Activated naive CD4-positive, alpha-beta T cell (primary cell): ENCODE results near the gene CDC25B.

Experiments used
- DNase-seq, 4 experiments: peaks; one replicate each; lab custom pipeline; 2025; lab: John Stamatoyannopoulos, UW

The CDC25B gene

GRCh38 chr20:3803854-3804253, 7.7 kb downstream of the CDC25B start:
- DNase-seq, result no peak

GRCh38 chr20:3804254-3804751, 8.2 kb downstream of the CDC25B start:
- DNase-seq, result no peak

DNA sequence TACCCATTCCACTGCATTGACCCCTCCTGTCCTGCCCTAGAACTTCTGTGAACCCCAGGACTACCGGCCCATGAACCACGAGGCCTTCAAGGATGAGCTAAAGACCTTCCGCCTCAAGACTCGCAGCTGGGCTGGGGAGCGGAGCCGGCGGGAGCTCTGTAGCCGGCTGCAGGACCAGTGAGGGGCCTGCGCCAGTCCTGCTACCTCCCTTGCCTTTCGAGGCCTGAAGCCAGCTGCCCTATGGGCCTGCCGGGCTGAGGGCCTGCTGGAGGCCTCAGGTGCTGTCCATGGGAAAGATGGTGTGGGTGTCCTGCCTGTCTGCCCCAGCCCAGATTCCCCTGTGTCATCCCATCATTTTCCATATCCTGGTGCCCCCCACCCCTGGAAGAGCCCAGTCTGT, 8.7 kb downstream of the CDC25B start:
- DNase-seq, result no peak

- no peak for DNase-seq
Observed at GRCh38 chr20:3808544-3808943, 12.4 kb downstream of the CDC25B start.

GRCh38 chr20:3811467-3812258, 15.6 kb downstream of the CDC25B start:
- peak; percentile 52 to 95 (median 76) for DNase-seq

DNA sequence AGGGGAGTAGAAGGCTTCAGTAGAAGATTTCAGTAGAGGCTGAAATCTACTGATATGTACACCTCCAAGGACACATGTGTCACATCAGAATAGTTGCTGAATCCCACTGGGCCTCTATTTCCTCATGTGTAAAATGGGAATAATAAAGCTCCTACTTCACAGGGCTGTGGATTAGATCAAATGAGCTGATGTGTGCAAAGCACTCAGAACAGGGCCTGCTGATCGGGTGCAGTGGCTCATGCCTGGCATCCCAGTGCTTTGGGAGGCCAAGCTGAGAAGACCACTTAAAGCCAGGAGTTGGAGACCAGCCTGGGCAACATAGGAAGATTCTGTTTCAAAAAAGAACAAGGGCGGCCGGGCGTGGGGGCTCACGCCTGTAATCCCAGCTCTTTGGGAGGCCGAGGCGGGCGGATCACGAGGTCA, 16.2 kb downstream of the CDC25B start:
- DNase-seq, result no peak

DNA sequence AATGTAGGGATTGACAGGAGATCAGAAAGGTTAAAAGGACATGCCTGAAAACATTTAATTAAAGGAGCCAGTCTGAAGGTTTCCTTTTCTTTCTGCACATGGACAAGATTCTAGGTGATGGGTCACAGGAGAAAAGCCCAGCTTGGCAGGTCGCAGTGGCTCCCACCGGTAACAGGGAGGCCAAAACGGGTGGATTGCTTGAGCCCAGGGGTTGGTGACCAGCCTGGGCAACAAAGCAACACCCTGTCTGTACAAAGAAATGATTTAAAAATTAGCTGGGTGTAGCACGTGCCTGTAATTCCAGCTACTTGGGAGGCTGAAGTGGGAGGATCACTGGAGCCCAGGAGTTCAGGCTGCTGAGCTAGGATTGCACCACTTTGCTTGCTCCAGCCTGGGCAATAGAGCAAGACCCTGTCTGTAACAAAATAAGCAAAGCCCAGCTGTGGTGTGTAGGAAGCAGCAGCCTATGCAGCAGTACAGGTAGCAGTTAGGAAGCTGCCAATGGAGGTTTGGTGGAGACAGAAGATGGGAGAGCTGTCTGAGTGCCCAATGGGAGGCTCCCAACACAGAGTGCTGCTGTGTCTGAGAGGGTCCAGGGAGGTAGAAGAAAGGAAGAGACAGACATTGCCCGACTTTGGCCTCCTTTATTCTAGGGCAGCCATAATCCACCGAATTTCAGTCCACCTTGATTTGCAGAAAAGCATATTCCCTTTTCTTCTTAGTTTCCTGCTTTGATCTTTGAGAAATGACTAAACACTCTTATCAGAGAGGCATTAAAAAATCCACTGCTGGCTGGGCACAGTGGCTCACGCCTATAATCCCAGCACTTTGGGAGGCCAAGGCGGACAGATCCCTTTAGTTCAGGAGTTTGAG, 17.1 kb downstream of the CDC25B start:
- DNase-seq, result no peak

DNA sequence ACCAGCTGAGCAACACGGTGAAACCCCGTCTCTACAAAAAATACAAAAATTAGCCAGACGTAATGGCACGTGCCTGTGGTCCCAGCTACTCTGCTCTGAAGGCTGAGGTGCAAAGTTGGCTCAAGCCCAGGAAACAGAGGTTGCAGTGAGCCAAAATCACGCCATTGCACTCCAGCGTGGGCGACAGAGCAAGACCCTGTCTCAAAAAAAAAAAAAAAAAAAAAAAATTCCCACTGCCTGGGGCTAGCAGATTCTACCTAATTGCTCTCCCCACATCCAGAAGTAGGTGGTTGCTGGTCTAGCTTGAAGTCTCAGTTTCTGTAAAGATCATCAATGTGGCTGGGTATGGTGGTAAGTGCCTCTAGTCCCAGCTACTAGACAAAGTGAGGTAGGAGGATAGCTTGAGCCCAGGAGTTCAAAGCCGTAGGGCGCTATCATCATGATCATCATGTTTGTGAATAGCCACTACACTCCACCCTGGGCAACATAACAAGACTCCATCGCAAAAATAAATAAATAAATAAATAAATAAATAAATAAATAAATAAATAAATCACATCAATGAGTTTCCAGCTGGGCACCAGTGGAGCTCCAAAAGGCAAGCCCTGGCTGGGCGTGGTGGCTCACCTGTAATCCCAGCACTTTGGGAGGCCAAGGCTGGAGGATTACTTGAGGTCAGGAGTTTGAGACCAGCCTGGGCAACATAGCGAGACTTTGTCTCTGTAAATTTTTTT, 17.9 kb downstream of the CDC25B start:
- no peak for DNase-seq

DNA sequence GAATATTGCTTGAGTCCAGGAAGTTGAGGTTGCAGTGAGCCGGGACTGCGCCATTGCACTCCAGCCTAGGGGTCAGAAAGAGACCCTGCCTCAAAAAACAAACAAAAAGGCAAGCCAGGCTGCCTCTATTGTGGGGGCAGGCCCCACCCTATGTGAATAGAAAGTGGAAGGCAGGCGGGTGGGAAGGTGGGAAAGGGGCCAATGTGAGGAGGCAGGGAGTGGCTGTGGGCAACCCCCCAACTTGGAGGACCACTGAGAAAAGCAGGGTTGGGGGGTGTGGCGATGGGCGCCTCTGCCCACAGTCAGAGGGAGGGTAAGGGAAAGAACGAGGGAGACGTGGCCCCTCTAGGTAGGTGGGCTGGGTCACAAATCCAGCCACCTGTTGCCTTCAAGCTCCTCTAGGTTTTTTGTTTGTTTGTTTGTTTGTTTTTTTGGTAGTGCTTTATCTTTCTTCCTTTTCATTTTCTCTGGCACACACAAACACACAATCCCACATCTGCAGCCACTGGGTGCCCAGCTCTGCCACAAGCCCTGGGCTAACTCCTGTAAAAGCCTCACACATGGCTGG, 18.9 kb downstream of the CDC25B start:
- DNase-seq, result no peak

DNA sequence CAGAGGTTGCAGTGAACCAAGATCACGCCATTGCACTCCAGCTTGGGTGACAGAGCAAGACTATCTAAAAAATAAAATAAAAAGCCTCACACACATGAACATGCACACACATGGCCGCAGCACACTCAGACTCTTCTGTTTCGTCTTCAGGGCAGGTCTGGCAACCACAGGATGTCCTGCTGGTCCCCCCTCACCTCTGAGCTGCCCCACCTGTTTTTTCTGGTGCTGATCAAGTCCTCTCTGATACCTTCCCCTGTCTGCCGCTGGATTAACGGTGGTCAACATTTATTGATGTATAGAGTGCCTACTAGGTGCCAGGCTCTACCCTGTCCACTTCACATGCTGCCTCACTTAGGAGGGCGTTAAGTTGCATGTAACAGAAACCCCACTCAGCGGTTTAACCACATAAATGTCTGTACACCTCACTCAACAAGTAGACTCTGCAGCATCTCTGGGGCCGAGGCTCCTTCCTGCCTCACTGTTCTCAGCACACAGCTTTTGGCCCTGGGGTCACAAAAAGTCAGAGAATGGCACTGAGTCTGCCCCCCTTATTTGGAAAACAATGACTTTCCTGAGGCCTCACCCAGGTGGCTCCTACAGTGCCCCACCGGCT, 19.7 kb downstream of the CDC25B start:
- DNase-seq, result peak in 1 of 4 experiments; percentile 13

DNA sequence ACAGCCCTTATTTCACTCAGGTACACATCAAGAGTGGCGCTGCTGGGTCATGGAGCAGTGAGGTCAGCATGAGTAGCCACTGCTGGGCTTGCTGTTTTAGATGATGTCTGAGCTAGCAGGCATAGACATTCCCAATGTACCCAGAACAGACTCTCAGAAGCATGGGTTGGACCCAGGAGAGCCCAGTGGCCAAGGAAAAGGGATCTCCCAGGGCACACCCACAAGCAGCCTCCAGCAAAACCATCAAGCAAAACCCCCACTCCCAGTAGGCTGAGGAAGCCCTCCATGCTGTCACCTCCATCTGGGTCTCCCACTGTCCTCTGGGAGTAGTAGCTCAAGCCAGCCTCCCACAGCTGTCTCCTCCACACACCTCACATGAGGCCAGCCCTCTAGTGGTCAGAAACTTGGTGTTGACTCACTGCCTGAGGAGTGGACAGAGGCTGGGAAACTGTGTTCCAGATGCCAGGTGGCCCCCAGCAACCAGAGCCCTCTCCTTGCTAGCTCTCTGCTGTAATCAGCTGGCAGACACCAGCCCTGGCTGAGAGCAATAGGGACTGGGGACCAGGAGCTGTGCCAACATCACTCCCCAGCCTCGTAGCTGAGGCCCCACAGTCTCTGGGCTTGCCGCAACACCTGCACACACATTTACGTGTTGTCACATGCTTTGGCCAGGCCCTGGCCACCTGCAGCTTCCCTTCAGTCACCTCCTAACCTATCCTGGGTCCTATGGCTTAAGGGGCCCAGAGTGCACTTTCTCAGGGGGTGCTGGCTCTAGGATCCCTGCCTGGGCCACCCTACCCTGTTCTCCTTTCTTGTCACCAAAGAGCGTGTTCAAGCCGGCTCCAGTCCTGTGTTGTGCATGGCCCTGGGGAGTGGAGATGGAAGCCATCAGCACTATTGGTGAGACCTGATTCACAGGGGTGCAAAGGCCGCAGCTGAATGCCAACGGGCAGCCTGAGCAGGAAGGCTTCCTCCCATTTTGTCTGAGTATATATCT, 22.3 kb downstream of the CDC25B start:
- no peak for DNase-seq

GRCh38 chr20:3819411-3820047, 23.4 kb downstream of the CDC25B start:
- no peak for DNase-seq

DNA sequence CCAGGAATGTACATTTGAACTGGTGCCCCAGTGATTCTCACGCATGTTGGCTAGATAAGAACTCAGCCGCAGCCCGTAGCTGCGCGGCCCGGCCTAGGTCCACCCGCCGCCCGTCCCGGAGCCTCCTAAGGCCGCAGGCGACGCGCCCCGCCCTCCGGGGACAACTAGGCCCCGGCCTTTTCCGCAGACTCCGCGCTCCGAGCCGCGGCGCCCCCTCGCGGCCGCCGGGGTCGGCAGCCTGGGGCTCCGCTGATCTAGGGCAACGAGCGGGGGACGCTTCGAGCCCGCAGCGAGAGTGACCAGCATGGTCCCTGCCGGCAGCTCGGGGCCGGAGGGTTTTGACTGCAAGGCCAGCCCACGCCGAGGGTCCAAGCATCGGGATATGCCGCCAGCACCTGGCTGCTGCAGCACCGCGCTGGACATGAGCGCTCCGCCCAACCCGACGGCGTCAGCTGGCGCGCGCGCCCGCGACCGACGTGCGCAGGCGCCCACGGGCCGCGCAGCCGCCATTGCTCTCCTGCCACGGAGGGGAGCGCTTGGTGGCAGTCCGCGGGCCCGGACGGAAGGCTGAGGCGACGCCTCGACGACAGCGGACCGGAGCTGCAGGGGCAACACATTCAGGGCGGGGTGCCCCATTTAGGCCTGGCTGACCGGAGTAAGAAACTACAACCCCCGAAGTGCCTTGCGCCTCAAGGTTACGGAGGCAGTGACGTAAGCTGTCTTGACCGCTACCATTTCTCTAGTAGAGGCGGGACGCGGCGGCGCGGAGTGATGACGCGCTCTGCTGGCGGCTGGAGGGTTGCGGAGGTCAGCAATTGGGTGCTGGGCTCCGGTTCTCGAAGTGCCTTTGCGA, 24.2 kb downstream of the CDC25B start, which contains the start of gene AP5S1:
AP5S1 (plus strand) TSS at position 500 of the 853 bp plus-strand sequence. CDS start 1,571 bp downstream, outside the sequence.
- DNase-seq, result peak; percentile 77 to 92 (median 87)

- DNase-seq, result no peak
Observed at GRCh38 chr20:3820901-3821727, 25.0 kb downstream of the CDC25B start.

GRCh38 chr20:3821996-3822395, 25.9 kb downstream of the CDC25B start:
- no peak for DNase-seq

GRCh38 chr20:3823881-3824280, 27.8 kb downstream of the CDC25B start:
- DNase-seq, result no peak

DNA sequence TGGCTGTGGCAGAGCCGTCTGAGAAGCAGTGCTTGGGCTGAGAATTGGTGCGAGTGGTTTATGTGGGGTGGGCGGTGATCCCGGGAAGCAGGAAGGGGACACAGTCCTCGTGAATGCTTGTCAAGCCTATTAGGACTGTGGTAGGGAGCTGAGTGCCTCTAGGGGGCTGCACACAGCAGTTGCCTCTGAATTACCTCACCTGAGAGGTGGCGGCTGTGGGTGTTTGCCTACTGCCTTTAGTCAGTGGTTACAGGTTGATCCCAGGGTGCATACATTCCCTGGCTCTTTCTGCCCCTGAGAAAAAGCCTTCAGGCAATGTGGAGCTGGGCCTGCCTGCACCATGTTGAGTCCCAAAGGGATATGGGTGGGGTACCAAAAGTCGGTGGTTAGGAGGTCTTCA, 29.4 kb downstream of the CDC25B start:
- DNase-seq, result no peak

- DNase-seq, result no peak
Observed at GRCh38 chr20:3826420-3826819, 30.3 kb downstream of the CDC25B start.
